ENCODE measurements around the gene GPN1. TPM values are rescaled to one million over a fixed set of nuclear protein-coding genes. Genes with fewer than 3 reads are reported as not detected.

GPN1 gene
- total and polyA plus RNA-seq, 2 of the 8 experiments (the other 6 are each of a cell fraction or from before 2014, with no cell fraction given) = 38.7 to 43.5 TPM

- Histone ChIP-seq H4K8ac (ENCODE audit: extremely low read depth, insufficient read depth, low read length) (peak overlapping the region; percentile 98; the same call in 1 of the 2 replicates), H3K4me2 (ENCODE audit: insufficient read depth in 1 of 2, low read depth in 2 of 2, low read length in 2 of 2) (peak overlapping the region; percentile 70 to 79), H2BK12ac (ENCODE audit: low read depth, low read length) (no peak overlapping the region), H3K36me3 (ENCODE audit: control insufficient read depth in 2 of 4, insufficient read depth in 4 of 4, low read length in 3 of 4) (peaks cover 4 to 32% (median 13%) of the 10 kb centered on the region in 4 experiments; a peak in 7 of 8 replicates), H3K9me3 (ENCODE audit: insufficient read depth in 2 of 2, low read depth in 1 of 2, low read length in 1 of 2) (no peaks in the 10 kb centered on the region), H3K4ac (replicated peaks; ENCODE audit: insufficient read length, low read depth, low read length) (no peak overlapping the region), H3K79me1 (ENCODE audit: low read depth, low read length) (no peaks in the 10 kb centered on the region), H3K27me3 (replicated peaks in 1 of 4; ENCODE audit: control insufficient read depth in 3 of 4, extremely low read depth in 1 of 4, insufficient read depth in 3 of 4, low read length in 3 of 4) (no peaks in the 10 kb centered on the region), H3K4me3 (ENCODE audit: extremely low read depth in 1 of 4, insufficient read depth in 2 of 4, low read depth in 3 of 4, low read length in 4 of 4) (peak overlapping the region; percentile 84 to 95 (median 92)), H3K27ac (ENCODE audit: low read depth, low read length) (no peak overlapping the region), H2BK120ac (replicated peaks; ENCODE audit: low read depth, low read length) (no peak overlapping the region), H4K20me1 (replicated peaks in 1 of 2; ENCODE audit: control insufficient read depth in 1 of 2, insufficient read depth in 2 of 2, low read length in 2 of 2) (no peaks in the 10 kb centered on the region), H3K23me2 (ENCODE audit: low read depth, low read length) (no peaks in the 10 kb centered on the region; the same call in 1 of the 2 replicates), H3K23ac (ENCODE audit: insufficient read length) (no peak overlapping the region), H2BK20ac (ENCODE audit: low read length) (no peak overlapping the region), H4K91ac (replicated peaks; ENCODE audit: insufficient read length, low read length) (no peak overlapping the region), H3K9ac (replicated peaks in 1 of 4; ENCODE audit: extremely low read depth in 1 of 4, low read depth in 3 of 4, low read length in 3 of 4) (peak overlapping the region; percentile 13 to 95 (median 72); a peak in 6 of 7 replicates), H2BK15ac (ENCODE audit: low read length) (no peak overlapping the region), H2AK5ac (ENCODE audit: low read depth, low read length) (no peak overlapping the region), H3K4me1 (replicated peaks in 1 of 4; ENCODE audit: control insufficient read depth in 3 of 4, insufficient read depth in 4 of 4, low read length in 3 of 4) (peaks cover 0 to 4% (median 2%) of the 10 kb centered on the region in 4 experiments; a peak in 4 of 7 replicates), H4K5ac (ENCODE audit: insufficient read length, low read depth, low read length) (no peak overlapping the region), H3K14ac (ENCODE audit: insufficient read length) (no peak overlapping the region), H2AFZ (ENCODE audit: low read length) (no peak overlapping the region), H3K56ac (replicated peaks; ENCODE audit: insufficient read length, low read depth, low read length) (no peak overlapping the region), H3K79me2 (ENCODE audit: control insufficient read depth in 1 of 2, insufficient read depth in 2 of 2, low read length in 2 of 2) (peaks cover 0 to 14% of the 10 kb centered on the region in 2 experiments; a peak in 2 of 4 replicates), H2BK5ac (ENCODE audit: low read depth, low read length) (peak overlapping the region; percentile 98; the same call in 1 of the 2 replicates), H3K18ac (ENCODE audit: extremely low read depth, low read length) (no peak overlapping the region)
- ChIA-PET CTCF (ENCODE audit: partially characterized antibody) (interaction anchor here (0.9 to 1.6 kb wide), 2 partner anchors 55 to 187 kb away, joined by 3 to 4 read pairs; no protein-coding TSS in a partner anchor), POLR2A (ENCODE audit: partially characterized antibody) (interaction anchor here (0.6 to 2.2 kb wide), 21 partner anchors 8 to 249 kb away, joined by 3 to 7 read pairs (median 4); partner anchors contain the start of genes IFT172, PPM1G, SLC4A1AP and SUPT7L)
- FAIRE-seq (no peak), DNase-seq (ENCODE audit: low read depth in 1 of 2, low spot score in 2 of 2) (no peak)
- WGBS, 2 experiments (ENCODE audit: extremely low coverage in 1 of 2, insufficient coverage in 1 of 2, insufficient read length in 1 of 2, insufficient replicate concordance in 2 of 2, low coverage in 1 of 2, low lambda C conversion rate in 2 of 2, missing lambda C conversion rate in 1 of 2) = 15% methylated on average over 18 of the region's 21 CpGs; no CpG with 5 or more reads in 1 of the 2 experiments
- no peak for TF ChIP-seq TAF1 (IDR thresholded peaks at IDR 0.05; ENCODE audit: low read depth, low read length)
Measured at GRCh38 chr2:27627963-27628766, 685 bp upstream of the GPN1 start.
